HCT116 (cell line): ENCODE results near the gene KIF3C.

Experiments
- EZH2 ChIP-seq: fragments of 200-600 bp; sonication (generic); IDR thresholded peaks from 2 replicates; pipeline ENCODE4 v1.6.1; 2017; ENCODE audit warnings: antibody characterized with exemption, mixed run types
- POLR2A ChIP-seq: IDR thresholded peaks from 2 replicates; pipeline ENCODE4 v1.7.0; 2011; ENCODE audit warnings: borderline replicate concordance; ENCODE audit not compliant: insufficient read depth, insufficient read length; ENCODE audit errors: extremely low read depth

GRCh38 chr2:25996844-25997243 is 14.5 kb upstream of the KIF3C start:
- TF ChIP-seq POLR2A, result no peak
- TF ChIP-seq EZH2, result no peak
